PC-9 (cell line): ENCODE results near the gene CLMN. TPM values are rescaled to one million over a fixed set of nuclear protein-coding genes. Genes with fewer than 3 reads are reported as not detected.

Experiments
- BruUV-seq: library from RNA; stranded (reverse); fragments of 400-500 nt; replicated peaks from 2 replicates; lab custom pipeline; 2021; lab: Mats Ljungman, UMichigan
- CTCF ChIA-PET: fragments of 300-600 bp; sonication (Branson Sonifier 250); formaldehyde crosslinking; loops from one replicate; lab custom pipeline; 2022; ENCODE audit warnings: antibody characterized with exemption; lab: Charles Lee
- POLR2A ChIA-PET: fragments of 300-600 bp; sonication (Branson Sonifier 250); formaldehyde crosslinking; loops from one replicate; lab custom pipeline; 2022; ENCODE audit warnings: antibody characterized with exemption; ENCODE audit not compliant: unreplicated experiment; lab: Charles Lee
- DNase-seq, 2 experiments: peaks; one replicate each; pipeline versions ENCODE4 v3.0.0 to v3.0.0-alpha.2; 2015 to 2022; ENCODE audit warnings: mixed read lengths in 1 of 2
- H2AFZ ChIP-seq: fragments of 200-600 bp; sonication (generic); 2 replicates; pipeline ENCODE4 v1.8.1; 2017; ENCODE audit warnings: antibody characterized with exemption
- H3F3A ChIP-seq: fragments of 200-600 bp; sonication (generic); 2 replicates; pipeline ENCODE4 v1.8.1; 2017; ENCODE audit warnings: antibody characterized with exemption, mild to moderate bottlenecking, low read depth; ENCODE audit not compliant: insufficient read depth
- H3K27ac ChIP-seq: fragments of 200-600 bp; sonication (generic); 2 replicates; pipeline ENCODE4 v1.6.1; 2016; ENCODE audit warnings: mixed run types
- H3K27me3 ChIP-seq: fragments of 200-600 bp; sonication (generic); 2 replicates; pipeline ENCODE4 v1.6.1; 2016; ENCODE audit warnings: low read depth, mixed run types; ENCODE audit not compliant: insufficient read depth
- H3K36me3 ChIP-seq: fragments of 200-600 bp; sonication (generic); 2 replicates; pipeline ENCODE4 v1.6.1; 2016; ENCODE audit warnings: low read depth, mixed run types
- H3K4me1 ChIP-seq: fragments of 200-600 bp; sonication (generic); replicated peaks from 2 replicates; pipeline ENCODE4 v1.6.1; 2016; ENCODE audit warnings: mixed run types; ENCODE audit not compliant: insufficient read depth
- H3K4me2 ChIP-seq: fragments of 200-600 bp; sonication (generic); 2 replicates; pipeline ENCODE4 v1.6.1; 2017; ENCODE audit warnings: mixed run types
- H3K4me3 ChIP-seq: fragments of 200-600 bp; sonication (generic); 2 replicates; pipeline ENCODE4 v1.6.1; 2016; ENCODE audit warnings: mixed run types
- H3K79me2 ChIP-seq: fragments of 200-600 bp; sonication (generic); 2 replicates; pipeline ENCODE4 v1.6.1; 2017; ENCODE audit warnings: low read depth, mixed run types
- H3K9me2 ChIP-seq: fragments of 200-600 bp; sonication (generic); 2 replicates; pipeline ENCODE4 v1.8.1; 2017; ENCODE audit warnings: mild to moderate bottlenecking; ENCODE audit not compliant: insufficient read depth
- H3K9me3 ChIP-seq: fragments of 200-600 bp; sonication (generic); 2 replicates; pipeline ENCODE4 v1.8.1; 2016; ENCODE audit warnings: low read depth; ENCODE audit not compliant: insufficient read depth
- H4K20me1 ChIP-seq: fragments of 200-600 bp; sonication (generic); 2 replicates; pipeline ENCODE4 v1.8.1; 2017; ENCODE audit not compliant: insufficient read depth
- EZH2 ChIP-seq: fragments of 200-600 bp; sonication (generic); IDR thresholded peaks from 2 replicates; pipeline ENCODE4 v1.8.0; 2017; ENCODE audit warnings: antibody characterized with exemption, low read depth
- intact Hi-C: fragments of 100-400 bp; cut with micrococcal nuclease; formaldehyde crosslinking; loops from one replicate; pipeline ENCODE4 v1.10.0; 2022; ENCODE audit not compliant: unreplicated experiment
- total RNA-seq: library from RNA; stranded (reverse); gene quantifications from 2 replicates; pipeline ENCODE4 v1.2.3, GENCODE V29; 2021
- TF ChIP-seq, protein P1 (sequence below): fragments of 200-600 bp; sonication (generic); conservative IDR thresholded peaks from 2 replicates; pipeline ENCODE4 v1.6.1; 2017; ENCODE audit warnings: mixed run types, antibody characterized with exemption, mild to moderate bottlenecking, moderate library complexity

The CLMN gene
- total RNA-seq, 1 experiment from 2014 or later = 15.8 TPM

- intact Hi-C loops = no loop called here
- POLR2A ChIA-PET = no interaction called here
These were observed 41.1 kb upstream of the CLMN start for GRCh38 chr14:95360828-95361227.

GRCh38 chr14:95359994-95360826, 40.5 kb upstream of the CLMN start:
- Histone ChIP-seq H3K9me2 (no peaks in the 10 kb centered on the region), H3K4me3 (no peak overlapping the region), H3K79me2 (no peaks in the 10 kb centered on the region), H3K27me3 (no peaks in the 10 kb centered on the region), H3K27ac (no peak overlapping the region), H4K20me1 (no peaks in the 10 kb centered on the region), H3F3A (no peaks in the 10 kb centered on the region), H3K4me2 (no peak overlapping the region), H3K9me3 (no peaks in the 10 kb centered on the region), H2AFZ (no peak overlapping the region), H3K4me1 (no peaks in the 10 kb centered on the region), H3K36me3 (no peaks in the 10 kb centered on the region)
- BruUV-seq = no TSS peak
- TF ChIP-seq, protein P1, sequence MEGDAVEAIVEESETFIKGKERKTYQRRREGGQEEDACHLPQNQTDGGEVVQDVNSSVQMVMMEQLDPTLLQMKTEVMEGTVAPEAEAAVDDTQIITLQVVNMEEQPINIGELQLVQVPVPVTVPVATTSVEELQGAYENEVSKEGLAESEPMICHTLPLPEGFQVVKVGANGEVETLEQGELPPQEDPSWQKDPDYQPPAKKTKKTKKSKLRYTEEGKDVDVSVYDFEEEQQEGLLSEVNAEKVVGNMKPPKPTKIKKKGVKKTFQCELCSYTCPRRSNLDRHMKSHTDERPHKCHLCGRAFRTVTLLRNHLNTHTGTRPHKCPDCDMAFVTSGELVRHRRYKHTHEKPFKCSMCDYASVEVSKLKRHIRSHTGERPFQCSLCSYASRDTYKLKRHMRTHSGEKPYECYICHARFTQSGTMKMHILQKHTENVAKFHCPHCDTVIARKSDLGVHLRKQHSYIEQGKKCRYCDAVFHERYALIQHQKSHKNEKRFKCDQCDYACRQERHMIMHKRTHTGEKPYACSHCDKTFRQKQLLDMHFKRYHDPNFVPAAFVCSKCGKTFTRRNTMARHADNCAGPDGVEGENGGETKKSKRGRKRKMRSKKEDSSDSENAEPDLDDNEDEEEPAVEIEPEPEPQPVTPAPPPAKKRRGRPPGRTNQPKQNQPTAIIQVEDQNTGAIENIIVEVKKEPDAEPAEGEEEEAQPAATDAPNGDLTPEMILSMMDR = no peak
- no peak for TF ChIP-seq EZH2
- intact Hi-C loops = no loop called here
- CTCF ChIA-PET = no interaction called here
- DNase-seq = no peak
- POLR2A ChIA-PET = no interaction called here

More at GRCh38 chr14:95360828-95361227, 41.1 kb upstream of the CLMN start:
- Histone ChIP-seq H3K27ac (no peak overlapping the region), H3F3A (no peaks in the 10 kb centered on the region), H3K27me3 (no peaks in the 10 kb centered on the region), H2AFZ (no peak overlapping the region), H3K9me2 (no peaks in the 10 kb centered on the region), H3K36me3 (no peaks in the 10 kb centered on the region), H3K4me2 (no peak overlapping the region), H3K4me1 (no peaks in the 10 kb centered on the region), H4K20me1 (no peaks in the 10 kb centered on the region), H3K9me3 (no peaks in the 10 kb centered on the region), H3K79me2 (no peaks in the 10 kb centered on the region), H3K4me3 (no peak overlapping the region)
- TF ChIP-seq EZH2 = no peak
- TF ChIP-seq, protein P1 = no peak
- no peak for DNase-seq
- no TSS peak for BruUV-seq
- CTCF ChIA-PET = no interaction called here

GRCh38 chr14:95356245-95356869, 36.6 kb upstream of the CLMN start:
- Histone ChIP-seq H3K4me1 (no peaks in the 10 kb centered on the region), H3K27ac (no peak overlapping the region), H3K9me3 (no peaks in the 10 kb centered on the region), H3K4me2 (no peak overlapping the region), H3K27me3 (no peaks in the 10 kb centered on the region), H3K36me3 (no peaks in the 10 kb centered on the region), H2AFZ (no peak overlapping the region), H3K79me2 (no peaks in the 10 kb centered on the region), H3F3A (no peaks in the 10 kb centered on the region), H3K4me3 (no peak overlapping the region), H3K9me2 (no peaks in the 10 kb centered on the region), H4K20me1 (no peaks in the 10 kb centered on the region)
- POLR2A ChIA-PET = no interaction called here
- no peak for DNase-seq
- BruUV-seq = no TSS peak
- CTCF ChIA-PET = no interaction called here
- TF ChIP-seq EZH2 = no peak
- TF ChIP-seq, protein P1 = no peak
- intact Hi-C loops = no loop called here
